ENCODE measurements around the gene GALP.
A peak's percentile ranks its signal among the peaks of the same experiment; 100 is the strongest.

DNA sequence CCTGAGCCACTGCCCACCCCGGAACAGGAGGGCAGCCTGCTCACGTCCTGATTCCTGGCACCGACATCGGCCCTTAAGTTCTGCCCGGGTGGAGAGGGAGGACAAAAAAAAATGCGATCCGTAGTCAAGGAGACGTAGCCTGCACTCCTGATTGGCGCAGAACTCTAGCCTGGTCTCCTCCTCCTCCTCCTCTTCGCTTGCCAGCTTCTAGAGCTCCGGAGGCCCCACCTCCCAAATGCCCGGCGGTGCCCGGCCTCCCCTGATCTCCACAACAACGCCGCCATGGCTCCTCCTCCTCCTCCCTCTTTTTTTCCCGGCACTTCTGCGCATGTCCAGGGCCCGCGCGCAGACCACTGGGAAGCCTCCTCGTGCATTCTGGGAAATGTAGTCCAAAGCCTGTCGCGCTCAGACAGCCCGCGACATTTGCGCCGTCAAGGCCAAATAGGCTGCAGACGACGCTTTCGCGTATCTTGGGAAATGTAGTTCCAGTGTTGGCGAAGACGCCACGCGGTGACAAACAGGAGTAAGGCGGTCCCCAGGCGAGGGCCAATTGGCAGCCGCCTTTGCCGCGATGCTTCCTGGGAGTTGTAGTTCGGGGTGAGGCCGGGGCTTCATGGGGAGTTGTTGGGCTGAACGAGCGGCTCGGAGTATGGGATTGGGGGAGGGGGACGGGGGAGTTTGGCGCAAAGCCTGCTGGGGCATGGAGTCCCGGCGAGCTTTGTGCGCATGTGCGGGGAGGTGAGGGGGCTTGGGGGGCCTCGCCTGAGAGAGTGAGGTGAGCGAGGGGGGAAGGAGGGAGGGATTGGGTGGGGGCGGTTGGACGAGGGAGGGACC, 35.0 kb upstream of the GALP start, which contains the start of gene ZNF444:
- TF ChIP-seq POLR2A (IDR thresholded peaks at IDR 0.05): peak; percentile 31 to 64
- TF ChIP-seq CTCF (IDR thresholded peaks at IDR 0.05): peak in 1 of 5 experiments; percentile 32
